Activated CD4-positive, alpha-beta T cell treated with anti-CD3 and anti-CD28 coated beads, Interleukin-2, amount 10 ng/mL, durations not matched to agents 7 days and 5 days (primary cell): ENCODE measurements around the gene S100G. TPM values are rescaled to one million over a fixed set of nuclear protein-coding genes. Genes with fewer than 3 reads are reported as not detected.

ENCODE experiments used
- CTCF ChIA-PET: fragments of 350-600 bp; sonication (Branson Sonifier 250); formaldehyde crosslinking; loops from one replicate; lab custom pipeline; 2021; ENCODE audit warnings: antibody characterized with exemption; lab: Charles Lee
- POLR2A ChIA-PET: fragments of 350-600 bp; sonication (Branson Sonifier 250); formaldehyde crosslinking; loops from one replicate; lab custom pipeline; 2021; ENCODE audit warnings: antibody characterized with exemption; lab: Charles Lee
- DNase-seq: peaks from one replicate; pipeline ENCODE4 v3.0.0-alpha.2; 2020
- H3K27ac Mint-ChIP-seq: one replicate; pipeline ENCODE4 v1.8.0; 2021; ENCODE audit warnings: mild to moderate bottlenecking, moderate library complexity, mixed read lengths
- H3K27me3 Mint-ChIP-seq: one replicate; pipeline ENCODE4 v1.8.0; 2021; ENCODE audit warnings: mixed read lengths
- H3K36me3 Mint-ChIP-seq: one replicate; pipeline ENCODE4 v1.8.0; 2021; ENCODE audit warnings: low read depth, mixed read lengths
- H3K4me1 Mint-ChIP-seq: one replicate; pipeline ENCODE4 v1.8.0; 2021; ENCODE audit warnings: mixed read lengths
- H3K4me3 Mint-ChIP-seq: one replicate; pipeline ENCODE4 v1.8.0; 2021; ENCODE audit warnings: mild to moderate bottlenecking, moderate library complexity, mixed read lengths
- H3K9me3 Mint-ChIP-seq: one replicate; pipeline ENCODE4 v1.8.0; 2021; ENCODE audit warnings: mixed read lengths
- microRNA-seq: library from miRNA; unstranded; fragments of <30 nt; microRNA quantifications from one replicate; pipeline ENCODE4 v1.2.0, GENCODE V29; 2021; ENCODE audit warnings: borderline microRNAs expressed, borderline replicate concordance
- total RNA-seq, 2 experiments: library from RNA; stranded (reverse); gene quantifications; one replicate each; pipeline ENCODE4 v1.2.3, GENCODE V29; 2021

S100G gene
- total RNA-seq, 2 experiments from 2014 or later: not detected

- Mint-ChIP-seq H3K27ac (no peak overlapping the region), H3K27me3 (no peaks in the 10 kb centered on the region), H3K4me3 (no peak overlapping the region), H3K36me3 (peaks cover 2% of the 10 kb centered on the region), H3K4me1 (peaks cover 1% of the 10 kb centered on the region), H3K9me3 (no peaks in the 10 kb centered on the region)
- CTCF ChIA-PET: interaction anchor here (1.0 to 1.3 kb wide), 2 partner anchors 17 to 841 kb away, joined by 3 to 4 read pairs; no protein-coding TSS in a partner anchor
- no peak for DNase-seq
- POLR2A ChIA-PET: no interaction called here
Observed at GRCh38 chrX:16696956-16697355, 47.0 kb downstream of the S100G start.

- CTCF ChIA-PET: interaction anchor here (1.0 kb wide), 1 partner anchor 14 kb away, joined by 3 read pairs; no protein-coding TSS in a partner anchor
Observed at GRCh38 chrX:16699389-16699788, 49.4 kb downstream of the S100G start.

GRCh38 chrX:16700734-16701133, 50.8 kb downstream of the S100G start:
- CTCF ChIA-PET: no interaction called here

More at GRCh38 chrX:16699389-16699788, 49.4 kb downstream of the S100G start:
- POLR2A ChIA-PET: no interaction called here
- no peak for DNase-seq
- H3K27ac Mint-ChIP-seq: no peak overlapping the region
- H3K27me3 Mint-ChIP-seq: no peaks in the 10 kb centered on the region
- H3K4me3 Mint-ChIP-seq: no peak overlapping the region
- no peaks in the 10 kb centered on the region for H3K9me3 Mint-ChIP-seq
- peaks cover 1% of the 10 kb centered on the region for H3K4me1 Mint-ChIP-seq
- peaks cover 2% of the 10 kb centered on the region for H3K36me3 Mint-ChIP-seq

GRCh38 chrX:16702700-16703599, 53.0 kb downstream of the S100G start:
- no peak for DNase-seq
- POLR2A ChIA-PET: no interaction called here
- no peaks in the 10 kb centered on the region for H3K4me1 Mint-ChIP-seq
- H3K27ac Mint-ChIP-seq: no peak overlapping the region
- no peaks in the 10 kb centered on the region for H3K36me3 Mint-ChIP-seq
- CTCF ChIA-PET: interaction anchor here (0.7 kb wide), 1 partner anchor 21 kb away, joined by 7 read pairs; no protein-coding TSS in a partner anchor
- no peaks in the 10 kb centered on the region for H3K27me3 Mint-ChIP-seq
- H3K4me3 Mint-ChIP-seq: no peak overlapping the region
- H3K9me3 Mint-ChIP-seq: no peaks in the 10 kb centered on the region

More at GRCh38 chrX:16700734-16701133, 50.8 kb downstream of the S100G start:
- Mint-ChIP-seq H3K4me3 (no peak overlapping the region), H3K27ac (no peak overlapping the region), H3K4me1 (peaks cover 1% of the 10 kb centered on the region), H3K36me3 (peaks cover 2% of the 10 kb centered on the region), H3K9me3 (no peaks in the 10 kb centered on the region), H3K27me3 (no peaks in the 10 kb centered on the region)
- POLR2A ChIA-PET: no interaction called here
- DNase-seq: no peak

Small RNAs within 50 kb of the gene (microRNA-seq; reads per million reads assigned to microRNA genes)
- gene MIR548AM: not detected

Other genes with a start within 250 kb of the S100G start
- 1 to 10 TPM; 4.0 to 4.1 TPM for gene CTPS2, start 62.5 kb downstream of the S100G start, total RNA-seq
- gene SYAP1, start 69.5 kb downstream of the S100G start, total RNA-seq: 10 to 100 TPM; 14.1 to 15.7 TPM
- gene TXLNG, start 136.3 kb downstream of the S100G start, total RNA-seq: 10 to 100 TPM; 10.4 to 12.2 TPM
- 100 to 1,000 TPM; 149 to 191 TPM for gene RBBP7, start 220.2 kb downstream of the S100G start, total RNA-seq